Measurements from ENCODE around the gene KCND1. TPM values are rescaled to one million over a fixed set of nuclear protein-coding genes. Genes with fewer than 3 reads are reported as not detected.

Gene KCND1
- total and polyA plus RNA-seq, 12 donors = 0.13 to 1.7 (median 0.36) TPM

- Histone ChIP-seq H3K4me1 (peaks cover 0 to 54% (median 31%) of the 10 kb centered on the region in 9 donors), H3K4me3 (peak overlapping the region; percentile 32 to 72 (median 64)), H3K27me3 (no peaks in the 10 kb centered on the region), H3K36me3 (peaks cover 0 to 23% (median 0%) of the 10 kb centered on the region in 9 donors), H3K27ac (peak overlapping the region in 9 of 10 donors; percentile 75 to 99 (median 95)), H3K9me3 (peaks cover 0 to 11% (median 0%) of the 10 kb centered on the region in 11 donors)
- no peak for ATAC-seq
- intact Hi-C loops (cut with DNase I) = loop anchor here in 1 of 10 donors (10.0 kb wide), 1 partner anchor 88 kb away; the partner anchor contains the start of gene TFE3
- peak in 1 of 2 donors; percentile 13 for DNase-seq
- WGBS, 2 donors = 2 to 4% methylated on average over 33 to 61 of the region's 61 CpGs
- TF ChIP-seq CTCF (IDR thresholded peaks at IDR 0.05) = no peak
Observed at GRCh38 chrX:48956728-48957414, 14.8 kb downstream of the KCND1 start.

GRCh38 chrX:48948589-48948988 lies 23.1 kb downstream of the KCND1 start:
- no peak for ATAC-seq
- no peak for DNase-seq
- WGBS, 2 donors = 94 to 100% methylated on average over 1 of the region's 1 CpG
- Histone ChIP-seq H3K4me1 (peaks cover 0 to 25% (median 14%) of the 10 kb centered on the region in 9 donors), H3K27ac (no peak overlapping the region), H3K27me3 (no peaks in the 10 kb centered on the region), H3K36me3 (peaks cover 0 to 14% (median 0%) of the 10 kb centered on the region in 9 donors), H3K9me3 (no peaks in the 10 kb centered on the region), H3K4me3 (no peak overlapping the region)
- TF ChIP-seq CTCF (IDR thresholded peaks at IDR 0.05) = no peak
- intact Hi-C loops (cut with DNase I) = loop anchor here in 1 of 10 donors (5.0 kb wide), 1 partner anchor 301 kb away; no protein-coding TSS in a partner anchor

- TF ChIP-seq CTCF (IDR thresholded peaks at IDR 0.05) = peak; percentile 30 to 84 (median 66)
- peak in 5 of 8 donors; percentile 37 to 69 (median 66) for ATAC-seq
- Histone ChIP-seq H3K4me3 (no peak overlapping the region), H3K4me1 (peaks cover 0 to 22% (median 11%) of the 10 kb centered on the region in 9 donors), H3K27ac (no peak overlapping the region), H3K36me3 (peaks cover 0 to 26% (median 0%) of the 10 kb centered on the region in 9 donors), H3K9me3 (no peaks in the 10 kb centered on the region), H3K27me3 (no peaks in the 10 kb centered on the region)
- intact Hi-C loops (cut with DNase I) = loop anchor here in 1 of 10 donors (5.0 kb wide), 1 partner anchor 298 kb away; no protein-coding TSS in a partner anchor
- peak; percentile 29 to 37 for DNase-seq
- 50 to 58% methylated on average over 8 of the region's 8 CpGs for WGBS, 2 donors
Observed at GRCh38 chrX:48945517-48946348, 25.9 kb downstream of the KCND1 start.

GRCh38 chrX:48942895-48943294 lies 28.7 kb downstream of the KCND1 start:
- peak overlapping the region in 1 of 10 donors; percentile 34 for H3K27ac ChIP-seq
- intact Hi-C loops (cut with DNase I) = no loop called here
- ATAC-seq = no peak

More at GRCh38 chrX:48942895-48943294, 28.7 kb downstream of the KCND1 start:
- Histone ChIP-seq H3K4me1 (peaks cover 0 to 43% (median 25%) of the 10 kb centered on the region in 9 donors), H3K36me3 (peaks cover 0 to 27% (median 0%) of the 10 kb centered on the region in 9 donors), H3K4me3 (no peak overlapping the region), H3K27me3 (no peaks in the 10 kb centered on the region), H3K9me3 (no peaks in the 10 kb centered on the region)
- WGBS, 2 donors = 70 to 91% methylated on average over 2 of the region's 2 CpGs
- no peak for DNase-seq
- no peak for TF ChIP-seq CTCF (IDR thresholded peaks at IDR 0.05)
